Testis (tissue), 3 donors: Measurements from ENCODE around the gene GEMIN7. TPM values are rescaled to one million over a fixed set of nuclear protein-coding genes. Genes with fewer than 3 reads are reported as not detected.

Experiments
- DNase-seq: peaks from one replicate; pipeline ENCODE4 v3.0.0-alpha.2; 2019
- H3K27ac ChIP-seq, 2 donors: fragments of 200-600 bp; sonication (generic); one replicate each; pipeline ENCODE4 v1.5.1; 2019
- H3K27me3 ChIP-seq: fragments of 200-600 bp; sonication (generic); one replicate; pipeline ENCODE4 v1.5.1; 2019
- H3K36me3 ChIP-seq: fragments of 200-600 bp; sonication (generic); one replicate; pipeline ENCODE4 v1.5.1; 2017; ENCODE audit warnings: low read depth; ENCODE audit errors: missing control alignments
- H3K4me1 ChIP-seq: fragments of 200-600 bp; sonication (generic); one replicate; pipeline ENCODE4 v1.5.1; 2019
- H3K4me3 ChIP-seq, 2 donors: fragments of 200-600 bp; sonication (generic); one replicate each; pipeline ENCODE4 v1.5.1; 2017 to 2019
- H3K9me3 ChIP-seq: fragments of 200-600 bp; sonication (generic); one replicate; pipeline ENCODE4 v1.5.1; 2017
- CTCF ChIP-seq, 3 experiments: fragments of 450-650 bp in 2 of 3; fragments of 200-600 bp in 1 of 3; sonication (generic) in 1 of 3; IDR thresholded peaks; one replicate each; pipeline ENCODE4 v1.5.1; 2016 to 2019; ENCODE audit warnings: antibody characterized with exemption in 3 of 3, mild to moderate bottlenecking in 2 of 3, moderate library complexity in 1 of 3
- POLR2A ChIP-seq: fragments of 450-650 bp; IDR thresholded peaks from one replicate; pipeline ENCODE4 v1.6.1; 2017; ENCODE audit warnings: antibody characterized with exemption, mild to moderate bottlenecking, moderate library complexity
- WGBS, 2 donors: methylation state at CpG; one replicate each; pipeline ENCODE4 v1.1.5; 2018; 5-methylcytosine and 5-hydroxymethylcytosine counted together
- intact Hi-C: fragments of 100-400 bp; cut with DNase I; formaldehyde crosslinking; loops from one replicate; pipeline ENCODE4 v1.15.1; 2023; ENCODE audit warnings: low total_unique reads
- polyA plus RNA-seq: library from polyadenylated mRNA; stranded (reverse); fragments of 350-450 nt; fragmentation: Illumina TruSeq; extraction: RNeasy Lipid Tissue Mini Kit (QIAGEN cat#74804); gene quantifications from one replicate; pipeline ENCODE4 v1.2.3, GENCODE V29; 2014; ENCODE audit warnings: low read depth, low replicate concordance; ENCODE audit not compliant: insufficient read depth
- total RNA-seq, 2 donors: library from RNA; depleted of rRNA; stranded (reverse); fragments of >200 nt; gene quantifications; one replicate each; pipeline ENCODE4 v1.2.3, GENCODE V29; 2016

Gene GEMIN7
- total and polyA plus RNA-seq, 3 donors from 2014 or later: 7.6 to 13.5 (median 9.7) TPM

GRCh38 chr19:45071969-45072790 is 6.9 kb upstream of the GEMIN7 start:
- 80 to 86% methylated on average over 20 to 25 of the region's 34 CpGs for WGBS, 2 donors
- H3K36me3 ChIP-seq: no peaks in the 10 kb centered on the region

GRCh38 chr19:45074744-45075300 is 4.2 kb upstream of the GEMIN7 start:
- H3K27me3 ChIP-seq: no peaks in the 10 kb centered on the region
- peaks cover 16% of the 10 kb centered on the region for H3K4me1 ChIP-seq
- no peaks in the 10 kb centered on the region for H3K36me3 ChIP-seq
- no peak for DNase-seq
- intact Hi-C loops: no loop called here
- TF ChIP-seq POLR2A: no peak
- no peak for TF ChIP-seq CTCF (IDR thresholded peaks at IDR 0.05)
- no peak overlapping the region for H3K27ac ChIP-seq
- WGBS, 2 donors: 73 to 88% methylated on average over 4 to 11 of the region's 11 CpGs
- no peak overlapping the region for H3K4me3 ChIP-seq
- H3K9me3 ChIP-seq: no peaks in the 10 kb centered on the region

More at GRCh38 chr19:45071969-45072790, 6.9 kb upstream of the GEMIN7 start:
- intact Hi-C loops: no loop called here
- H3K4me1 ChIP-seq: peaks cover 9% of the 10 kb centered on the region
- no peak overlapping the region for H3K4me3 ChIP-seq
- no peaks in the 10 kb centered on the region for H3K9me3 ChIP-seq
- TF ChIP-seq POLR2A: no peak
- no peak for TF ChIP-seq CTCF (IDR thresholded peaks at IDR 0.05)
- no peak overlapping the region for H3K27ac ChIP-seq
- no peaks in the 10 kb centered on the region for H3K27me3 ChIP-seq
- DNase-seq: no peak

GRCh38 chr19:45075301-45076028 is 3.6 kb upstream of the GEMIN7 start:
- Histone ChIP-seq H3K27me3 (no peaks in the 10 kb centered on the region), H3K4me3 (peak overlapping the region; percentile 46 to 55), H3K9me3 (no peaks in the 10 kb centered on the region), H3K36me3 (no peaks in the 10 kb centered on the region), H3K27ac (no peak overlapping the region), H3K4me1 (peaks cover 21% of the 10 kb centered on the region)
- peak; percentile 35 for DNase-seq
- TF ChIP-seq CTCF (IDR thresholded peaks at IDR 0.05): no peak
- TF ChIP-seq POLR2A: no peak
- intact Hi-C loops: no loop called here
- 27 to 33% methylated on average over 14 to 26 of the region's 26 CpGs for WGBS, 2 donors

GRCh38 chr19:45076029-45076850 is 2.8 kb upstream of the GEMIN7 start, which contains the start of gene ZNF296:
Gene ZNF296, minus strand, starts transcription at chr19:45076478. Its CDS starts 105 bp downstream, at chr19:45076373.
- Histone ChIP-seq H3K36me3 (no peaks in the 10 kb centered on the region), H3K4me3 (peak within 1 kb of the TSS; percentile 46 to 55), H3K27me3 (no peaks in the 10 kb centered on the region), H3K4me1 (peaks cover 23% of the 10 kb centered on the region), H3K9me3 (no peaks in the 10 kb centered on the region), H3K27ac (no peak within 1 kb of the TSS)
- 4 to 5% methylated on average over 11 to 51 of the region's 81 CpGs for WGBS, 2 donors
- intact Hi-C loops: no loop called here
- no peak for TF ChIP-seq CTCF (IDR thresholded peaks at IDR 0.05)
- no peak for TF ChIP-seq POLR2A
- DNase-seq: peak; percentile 70
